Measurements from ENCODE around the gene HUNK.
"Not testable (repeated sequence)": the region's sequence is repeated elsewhere in the genome, so short reads cannot be mapped to it uniquely, and the experiment has no call there.

DNA sequence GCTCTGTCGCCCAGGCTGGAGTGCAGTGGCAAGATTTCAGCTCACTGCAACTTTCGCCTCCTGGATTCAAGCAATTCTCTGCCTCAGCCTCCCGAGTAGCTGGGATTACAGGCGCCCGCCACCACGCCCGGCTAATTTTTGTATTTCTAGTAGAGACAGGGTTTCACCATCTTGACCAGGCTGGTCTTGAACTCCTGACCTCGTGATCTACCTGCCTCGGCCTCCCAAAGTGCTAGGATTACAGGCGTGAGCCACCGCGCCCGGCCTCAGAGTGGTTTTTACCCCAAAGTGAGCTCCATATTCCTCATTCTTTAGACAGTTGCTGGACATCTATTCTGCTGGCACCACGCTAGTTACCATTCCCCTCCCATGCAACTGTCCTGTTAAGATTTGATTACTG, 1.4 kb upstream of the HUNK start:
- TF ChIP-seq CTCF, POLR2AphosphoS5 (IDR thresholded peaks at IDR 0.05): not testable (repeated sequence)
